GM19023 (cell line): Measurements from ENCODE around the gene TAF6.

ENCODE experiments used
- ATAC-seq: cut with Tn5 transposase; IDR thresholded peaks from one replicate; pipeline ENCODE4 v1.9.1; 2021; ENCODE audit warnings: mild to moderate bottlenecking, moderate library complexity; ENCODE audit not compliant: unreplicated experiment

TAF6 gene

DNA sequence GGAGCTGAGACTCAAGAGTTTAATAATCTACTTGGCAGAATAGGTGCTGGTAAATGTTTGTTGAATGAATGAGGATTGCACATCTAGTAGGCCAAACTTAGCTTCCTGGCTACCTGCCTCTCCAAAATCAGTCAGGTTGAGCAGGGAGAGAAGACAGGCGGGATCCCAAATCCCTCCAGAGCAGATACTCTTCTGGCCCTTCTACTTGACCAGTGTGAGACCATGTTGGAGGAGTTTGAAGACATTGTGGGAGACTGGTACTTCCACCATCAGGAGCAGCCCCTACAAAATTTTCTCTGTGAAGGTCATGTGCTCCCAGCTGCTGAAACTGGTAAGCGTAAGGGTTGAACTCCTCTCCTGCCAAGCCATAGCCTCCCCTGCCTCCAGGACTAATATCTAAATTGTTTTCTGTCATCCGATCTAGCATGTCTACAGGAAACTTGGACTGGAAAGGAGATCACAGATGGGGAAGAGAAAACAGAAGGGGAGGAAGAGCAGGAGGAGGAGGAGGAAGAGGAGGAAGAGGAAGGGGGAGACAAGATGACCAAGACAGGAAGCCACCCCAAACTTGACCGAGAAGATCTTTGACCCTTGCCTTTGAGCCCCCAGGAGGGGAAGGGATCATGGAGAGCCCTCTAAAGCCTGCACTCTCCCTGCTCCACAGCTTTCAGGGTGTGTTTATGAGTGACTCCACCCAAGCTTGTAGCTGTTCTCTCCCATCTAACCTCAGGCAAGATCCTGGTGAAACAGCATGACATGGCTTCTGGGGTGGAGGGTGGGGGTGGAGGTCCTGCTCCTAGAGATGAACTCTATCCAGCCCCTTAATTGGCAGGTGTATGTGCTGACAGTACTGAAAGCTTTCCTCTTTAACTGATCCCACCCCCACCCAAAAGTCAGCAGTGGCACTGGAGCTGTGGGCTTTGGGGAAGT, 5.4 kb upstream of the TAF6 start:
- ATAC-seq: no peak

DNA sequence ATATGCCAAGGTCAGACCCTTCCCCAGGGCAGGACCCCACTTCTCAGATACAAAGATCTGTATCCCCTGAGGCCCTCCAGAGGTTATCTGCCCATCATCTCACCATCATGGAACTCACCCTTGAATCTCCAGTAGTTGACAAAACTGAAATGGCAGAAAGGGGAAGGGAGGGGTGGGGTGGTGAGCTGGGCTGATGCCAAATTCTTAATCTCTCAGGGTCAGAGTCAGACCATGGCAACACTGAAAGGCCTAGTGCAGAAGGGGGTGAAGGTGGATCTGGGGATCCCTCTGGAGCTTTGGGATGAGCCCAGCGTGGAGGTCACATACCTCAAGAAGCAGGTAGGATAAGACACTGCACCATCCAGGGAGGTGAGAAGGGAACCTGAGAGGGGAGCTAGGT, 3.4 kb upstream of the TAF6 start:
- no peak for ATAC-seq

DNA sequence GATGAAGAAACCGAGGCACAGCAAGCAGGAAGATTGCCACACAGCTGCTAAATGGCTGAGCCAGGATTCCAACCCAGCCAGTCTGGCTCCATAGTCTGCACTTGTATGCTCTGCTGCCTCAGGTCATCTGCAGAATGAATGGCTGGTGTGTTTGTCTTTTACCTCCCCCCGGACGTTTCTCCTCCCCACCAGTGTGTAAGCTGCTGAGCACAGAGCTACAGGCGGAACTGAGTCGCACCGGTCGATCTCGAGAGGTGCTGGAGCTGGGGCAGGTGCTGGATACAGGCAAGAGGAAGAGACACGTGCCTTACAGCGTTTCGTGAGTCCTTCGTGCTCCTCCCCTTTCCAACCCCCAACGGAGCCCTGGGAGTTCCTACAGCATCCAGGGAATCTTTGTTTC, 2.9 kb upstream of the TAF6 start:
- ATAC-seq: no peak

DNA sequence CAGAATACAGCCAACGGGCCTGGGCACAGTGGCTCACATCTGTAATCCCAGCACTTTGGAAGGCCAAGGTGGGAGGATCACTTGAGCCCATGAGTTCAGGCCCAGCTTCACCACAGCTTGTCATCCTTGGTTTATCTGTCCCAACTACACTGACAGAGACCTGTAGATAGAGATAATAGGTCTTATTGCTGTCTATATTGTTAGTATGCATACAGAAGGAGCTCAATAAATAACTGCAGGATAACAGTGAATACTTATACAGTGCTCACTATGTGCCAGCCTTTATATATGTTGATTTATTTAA, 1.5 kb upstream of the TAF6 start:
- no peak for ATAC-seq

DNA sequence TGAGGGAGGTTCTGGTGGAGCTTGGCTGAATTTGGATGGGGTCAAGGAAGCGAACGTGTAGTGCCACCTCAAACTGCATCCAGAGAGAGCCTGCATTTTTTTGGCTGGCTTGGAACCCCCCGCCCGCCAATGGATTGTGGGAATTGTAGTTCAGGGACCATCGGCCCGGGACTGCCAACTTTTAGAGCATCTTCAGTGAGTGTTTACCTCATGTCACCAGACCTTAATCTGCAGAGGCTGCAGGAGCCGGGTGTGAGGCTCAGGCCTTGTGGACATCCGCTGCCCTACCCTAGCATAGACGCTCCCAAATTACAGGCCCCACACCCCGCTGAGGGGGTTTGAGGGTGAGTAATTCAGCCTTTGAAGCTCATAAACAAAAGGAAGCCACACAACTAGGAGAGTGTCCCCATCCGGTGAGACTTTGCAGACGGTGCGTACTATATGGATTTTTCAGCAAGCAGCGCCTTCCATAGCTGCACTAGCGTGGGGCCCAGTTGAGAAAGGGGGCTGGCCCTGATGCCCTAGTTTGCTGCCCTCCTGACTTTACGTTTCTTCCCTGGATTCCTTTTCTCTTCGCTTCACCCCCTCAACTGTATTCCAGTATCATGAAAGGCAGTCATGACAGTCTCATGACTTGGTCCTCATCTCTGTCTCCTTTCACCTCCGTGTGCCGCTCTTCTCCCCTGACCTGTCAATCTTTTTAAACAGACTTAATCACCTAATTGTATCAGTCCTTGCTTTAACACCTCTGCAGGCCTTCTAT, 993 bp upstream of the TAF6 start:
- peak; percentile 29 for ATAC-seq

DNA sequence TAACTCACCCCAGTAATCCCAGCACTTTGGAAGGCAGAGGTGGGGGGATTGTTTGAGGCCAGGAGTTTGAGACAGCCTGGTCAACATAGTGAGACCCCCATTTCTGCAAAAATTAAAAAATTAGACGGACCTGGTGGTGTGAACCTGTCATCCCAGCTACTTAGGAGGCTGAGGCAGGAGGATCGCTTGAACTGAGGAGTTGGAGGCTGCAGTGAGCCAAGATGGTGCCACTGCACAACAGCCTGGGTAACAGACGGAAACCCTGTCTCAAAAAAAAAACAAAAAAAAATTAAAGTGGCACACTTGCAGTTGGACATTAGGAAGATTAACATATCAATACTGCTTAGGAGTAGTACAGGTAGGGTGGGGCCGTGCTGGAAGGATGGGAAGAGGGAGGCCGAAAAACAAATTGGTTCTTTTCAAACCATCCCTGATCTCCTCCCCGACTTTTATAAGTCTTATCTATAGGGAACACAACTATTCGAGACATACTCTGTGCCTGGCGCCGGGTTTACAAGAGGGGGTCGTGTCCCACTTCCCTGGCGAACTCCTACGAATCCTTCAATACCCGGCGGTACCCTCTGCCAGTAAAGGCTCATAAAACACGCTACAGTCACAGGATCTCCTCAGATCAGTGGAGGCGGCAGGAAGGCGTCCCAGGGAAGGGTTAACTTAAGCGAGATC, 628 bp downstream of the TAF6 start:
- ATAC-seq: no peak

DNA sequence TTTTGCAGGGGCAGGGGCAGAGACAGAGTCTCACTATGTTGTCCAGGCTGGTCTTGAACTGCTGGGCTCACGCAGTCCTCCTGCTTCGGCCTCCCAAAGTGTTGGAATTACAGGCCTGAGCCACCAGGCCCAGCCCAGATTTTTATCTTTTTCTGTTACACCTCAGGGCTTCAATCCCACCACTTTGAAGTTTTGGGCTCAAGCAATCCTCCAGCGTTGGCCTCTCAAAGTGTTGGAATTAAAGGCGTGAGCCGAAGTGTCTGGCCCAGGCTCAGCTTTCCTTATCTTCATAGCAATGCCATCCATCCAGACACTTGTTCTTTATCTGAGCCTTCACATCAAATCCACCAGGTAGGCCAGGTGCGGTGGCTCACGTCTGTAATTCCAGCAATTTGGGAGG, 4.1 kb downstream of the TAF6 start:
- no peak for ATAC-seq

DNA sequence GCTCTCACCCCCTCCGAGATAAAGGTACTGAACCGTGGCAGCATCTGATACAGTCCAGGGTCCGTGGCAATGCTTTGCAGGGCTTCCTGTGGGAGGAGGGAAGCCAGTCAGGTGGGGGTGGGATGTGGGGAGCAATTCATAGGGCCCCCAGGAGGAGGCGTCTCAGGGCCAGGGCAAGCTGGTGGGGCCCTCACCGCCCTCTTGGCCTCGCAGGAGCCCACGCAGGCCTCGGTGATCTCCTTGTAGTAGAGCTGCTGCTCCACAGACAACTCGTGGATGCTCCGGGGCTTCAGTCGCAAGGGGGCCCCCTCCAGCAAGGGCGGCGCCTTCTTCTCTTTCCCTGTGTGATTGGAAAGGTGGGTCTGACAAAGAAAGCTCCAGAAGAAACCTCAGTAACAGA, 7.2 kb downstream of the TAF6 start:
- ATAC-seq: no peak

DNA sequence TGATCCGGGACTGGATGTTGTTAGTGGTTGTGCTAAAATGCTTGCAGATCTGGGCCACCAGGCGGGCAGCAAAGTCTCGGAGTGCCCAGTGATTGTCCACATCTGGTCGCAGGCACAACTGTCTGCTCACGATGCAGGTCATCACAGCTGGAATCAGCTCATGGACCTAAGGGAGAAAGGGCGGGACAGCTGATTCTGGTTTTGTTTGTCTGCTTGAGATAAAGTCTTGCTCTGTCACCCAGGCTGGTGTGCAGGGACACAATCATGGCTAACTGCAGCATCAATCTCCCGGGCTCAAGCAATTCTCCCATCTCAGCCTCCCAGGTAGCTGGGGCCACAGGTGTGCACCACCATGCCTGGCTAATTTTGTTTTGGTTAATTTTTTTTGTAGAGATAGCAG, 8.0 kb downstream of the TAF6 start:
- ATAC-seq: no peak

DNA sequence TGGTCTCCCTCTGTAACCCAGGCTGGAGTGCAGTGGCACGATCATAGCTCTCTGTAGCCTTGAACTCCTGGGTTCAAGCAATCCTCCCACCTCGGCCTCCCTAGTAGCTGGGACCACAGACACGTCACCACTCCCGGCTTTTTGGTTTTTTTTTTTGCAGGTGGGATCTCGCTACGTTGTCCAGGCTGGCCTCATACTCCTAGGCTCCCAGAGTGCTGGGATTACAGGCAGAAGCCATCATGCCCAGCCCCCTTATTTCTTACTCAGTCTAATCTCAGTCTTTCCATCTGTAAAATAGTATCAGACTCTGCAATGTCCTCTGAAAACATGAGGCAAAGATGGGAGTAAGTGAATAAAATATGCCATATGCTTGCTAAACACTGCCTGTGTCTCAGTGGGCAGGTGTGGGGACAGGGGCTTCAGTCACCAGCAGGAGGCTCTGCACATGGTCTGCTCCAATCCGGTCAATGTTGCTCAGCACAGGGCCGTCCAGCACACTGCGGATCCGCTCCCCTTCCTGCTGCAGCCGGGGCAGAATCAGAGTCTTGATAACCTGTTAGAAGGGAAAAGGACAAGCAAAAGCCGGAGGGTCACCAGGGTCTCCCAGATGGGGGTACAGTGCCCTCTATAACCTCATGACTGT, 9.5 kb downstream of the TAF6 start:
- ATAC-seq: no peak

DNA sequence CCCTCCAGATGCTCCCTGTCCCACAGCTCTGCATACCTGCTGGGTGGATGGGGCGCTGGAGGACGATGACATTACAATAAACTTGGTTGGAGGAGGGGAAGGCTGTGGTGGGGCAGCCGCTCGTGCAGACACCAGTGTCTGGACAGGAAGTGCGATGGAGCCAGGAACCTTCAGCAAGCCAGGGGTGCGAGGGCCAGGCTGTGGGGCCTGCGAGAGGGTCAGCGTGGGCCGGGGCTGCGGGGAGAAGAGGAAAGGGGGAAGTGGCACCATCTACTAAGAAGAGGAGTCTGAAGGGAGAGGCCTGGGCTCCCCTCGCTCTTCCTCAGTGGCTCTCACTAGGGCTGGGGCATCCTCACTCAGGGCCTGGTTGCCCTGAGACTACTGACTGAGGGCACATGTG, 11.3 kb downstream of the TAF6 start:
- ATAC-seq: no peak

DNA sequence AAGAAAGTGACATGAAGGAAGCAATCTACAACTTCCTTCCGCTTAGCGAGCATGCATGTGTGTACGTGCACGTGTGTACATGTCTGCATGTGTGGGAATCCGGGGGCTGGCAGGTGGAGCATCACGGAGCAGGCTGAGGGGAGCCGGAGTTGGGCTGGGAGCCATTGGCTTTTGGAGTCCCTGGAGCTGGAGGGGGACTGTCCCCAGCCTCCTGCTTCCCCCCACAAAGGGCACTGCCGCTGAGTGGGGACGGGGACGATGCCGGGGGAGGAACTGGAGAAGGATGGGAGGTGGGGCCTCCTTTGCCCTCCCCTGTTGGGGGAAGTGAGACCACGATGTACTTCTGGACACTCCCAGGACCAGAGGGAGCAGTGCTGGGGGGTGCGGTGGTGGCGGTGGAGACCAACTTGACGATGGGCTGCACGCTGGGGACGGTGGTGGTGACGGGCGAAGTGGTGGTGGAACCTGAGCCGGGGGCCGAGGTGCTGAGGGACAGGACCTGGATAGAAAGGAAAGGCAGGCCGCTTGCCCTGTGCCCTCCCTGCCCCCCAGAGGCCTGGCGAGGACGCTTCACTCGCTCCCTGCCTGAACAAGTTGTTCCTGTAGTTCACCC, 11.9 kb downstream of the TAF6 start:
- ATAC-seq: no peak

DNA sequence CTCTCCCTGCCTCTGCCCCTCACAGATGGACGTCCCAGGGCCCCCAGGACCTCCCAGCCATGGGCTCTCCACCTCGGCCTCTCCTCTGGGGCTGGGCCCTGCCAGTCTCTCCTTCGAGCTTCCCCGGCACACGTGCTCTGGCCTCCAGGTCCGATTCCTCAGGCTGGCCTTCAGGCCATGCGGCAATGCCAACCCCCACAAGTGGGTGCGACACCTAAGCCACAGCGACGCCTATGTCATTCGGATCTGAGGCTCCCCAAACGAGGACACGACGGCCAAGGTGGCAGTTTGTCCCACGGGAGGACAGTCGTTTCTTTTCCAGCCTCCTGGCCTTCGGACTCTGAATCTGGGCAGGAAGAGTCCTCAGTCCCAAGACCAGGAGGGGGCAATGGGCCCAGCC, 12.5 kb downstream of the TAF6 start:
- no peak for ATAC-seq

DNA sequence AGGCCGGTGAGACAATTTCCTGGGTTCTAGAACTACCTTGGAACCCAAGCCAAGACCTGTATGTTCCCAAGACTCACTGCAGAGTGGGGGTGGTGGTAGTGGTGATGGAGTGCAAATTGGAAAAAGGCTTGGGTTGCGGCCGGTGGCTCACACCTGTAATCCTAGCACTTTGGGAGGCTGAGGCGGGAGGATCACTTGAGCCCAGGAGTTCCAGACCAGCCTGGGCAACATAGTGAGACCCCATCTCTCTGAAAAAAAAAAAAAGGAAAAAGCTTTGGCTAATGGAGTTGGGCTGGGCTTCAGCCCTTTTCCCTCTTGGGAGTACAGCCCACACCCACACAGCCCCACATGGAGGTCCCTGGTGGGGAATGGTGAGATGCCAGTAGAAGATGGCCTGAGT, 13.6 kb downstream of the TAF6 start:
- ATAC-seq: no peak

DNA sequence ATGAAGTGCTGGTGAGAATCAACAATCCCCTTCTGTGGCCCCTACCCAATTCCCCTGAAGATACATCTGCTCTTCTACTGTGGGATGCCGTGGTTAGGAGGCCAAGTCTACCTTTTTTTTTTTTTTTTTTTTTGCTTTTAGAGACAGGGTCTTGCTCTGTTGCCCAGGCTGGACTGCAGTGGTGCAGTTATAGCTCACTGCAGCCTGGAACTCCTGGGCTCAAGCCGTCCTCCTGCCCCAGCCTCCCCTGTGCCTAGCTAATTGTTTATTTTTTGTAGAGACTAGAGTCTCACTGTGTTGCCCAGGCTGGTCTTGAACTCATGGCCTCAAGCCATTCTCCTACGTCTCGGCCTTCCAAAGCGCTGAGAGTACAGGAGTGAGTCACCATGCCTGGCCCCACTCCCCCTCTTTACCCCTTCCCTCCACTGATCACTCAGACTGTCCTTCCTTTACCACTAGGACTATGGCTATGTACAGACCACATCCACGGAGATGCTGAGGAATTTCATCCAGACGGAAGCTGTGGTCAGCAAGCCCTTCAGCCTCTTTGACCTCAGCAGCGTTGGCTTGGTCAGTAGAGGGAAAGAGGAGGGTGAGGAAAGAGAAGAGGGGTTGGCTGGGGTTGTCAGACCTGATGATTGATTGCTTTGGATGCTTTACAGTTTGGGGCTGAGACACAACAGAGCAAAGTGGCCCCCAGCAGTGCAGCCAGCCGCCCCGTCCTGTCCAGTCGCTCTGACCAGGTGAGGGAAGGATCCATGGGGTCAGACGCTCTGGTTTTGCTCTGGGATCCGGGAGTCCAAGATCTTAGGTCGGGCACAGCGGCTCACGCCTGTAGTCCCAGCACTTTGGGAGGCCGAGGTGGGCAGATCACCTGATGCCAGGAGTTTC, 16.0 kb downstream of the TAF6 start:
- no peak for ATAC-seq

DNA sequence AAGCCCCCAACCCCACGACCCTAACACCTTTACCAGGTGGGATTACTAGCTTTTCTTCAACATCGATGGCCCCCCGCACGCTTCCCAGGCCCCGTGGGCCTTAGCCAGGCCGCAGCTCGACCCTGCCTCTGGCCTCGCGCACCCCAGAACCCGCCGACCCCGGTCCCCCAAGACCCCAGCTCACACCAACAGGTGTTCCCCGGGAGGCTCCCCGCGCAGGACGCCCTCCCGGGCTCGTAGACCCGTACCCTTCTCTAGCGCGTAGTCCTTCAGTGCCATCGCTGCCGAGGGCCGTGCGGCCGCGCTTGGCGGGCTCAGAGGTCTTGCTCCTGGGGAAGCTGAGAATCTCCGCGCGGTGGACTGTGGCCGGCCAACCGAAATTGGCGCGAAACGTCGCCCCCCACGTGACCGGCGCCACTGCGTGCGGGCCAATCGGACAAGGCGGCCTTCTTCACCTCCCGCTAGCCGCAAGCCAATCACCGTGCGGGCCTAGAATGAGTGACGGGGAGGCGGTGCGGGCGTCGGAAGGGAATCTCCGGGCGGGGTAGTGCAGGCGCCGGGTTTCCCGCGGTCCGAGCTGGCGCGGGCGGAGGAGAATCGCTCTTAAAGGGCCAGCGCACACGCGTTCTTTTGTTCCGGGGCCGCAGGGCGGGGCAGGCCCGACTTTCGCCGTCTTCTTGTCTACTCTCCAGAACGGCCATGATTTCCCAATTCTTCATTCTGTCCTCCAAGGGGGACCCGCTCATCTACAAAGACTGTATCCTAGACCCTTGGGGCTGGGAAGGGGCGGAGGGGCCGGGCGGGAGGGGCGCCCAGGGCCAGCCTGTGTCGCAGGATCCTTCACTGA, 17.9 kb downstream of the TAF6 start, which contains the start of the genes AP4M1 and MCM7:
AP4M1 (plus strand) TSS at position 628 of the 847 bp plus-strand sequence; CDS start at position 700, 72 bp downstream.
MCM7 (minus strand) TSS at position 382 of the 847 bp plus-strand sequence; CDS start at position 279, 103 bp downstream.
- ATAC-seq: peak; percentile 84

DNA sequence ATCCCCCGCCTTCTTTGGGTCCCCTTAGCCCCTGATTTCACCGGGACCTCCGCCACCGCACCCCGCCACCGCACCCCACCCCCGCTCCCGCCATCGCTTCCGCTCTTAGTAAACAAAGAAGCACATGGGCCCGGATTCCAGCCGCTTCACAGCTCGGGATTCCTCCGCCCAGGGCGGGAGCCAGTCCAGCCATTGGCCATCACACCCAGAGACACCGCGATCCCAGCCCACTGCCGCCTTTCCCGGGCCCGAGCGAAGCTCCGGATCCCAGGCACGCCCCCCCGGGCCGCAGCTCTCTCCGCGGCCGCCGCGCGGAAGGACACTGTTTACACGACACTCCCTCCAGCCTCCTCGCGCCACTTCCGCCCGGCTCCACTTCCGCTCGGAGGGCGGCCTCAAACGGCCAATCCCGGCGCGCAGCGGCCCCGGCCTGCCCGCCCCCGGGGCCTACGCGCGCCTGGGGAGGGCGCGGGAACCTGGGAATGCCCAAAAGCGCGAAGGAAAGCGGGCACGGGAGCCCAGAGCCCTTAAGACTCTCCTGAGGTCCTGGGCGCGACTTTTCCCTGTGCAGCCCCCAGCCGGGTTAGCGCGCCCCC, 18.6 kb downstream of the TAF6 start:
- peak; percentile 68 for ATAC-seq

DNA sequence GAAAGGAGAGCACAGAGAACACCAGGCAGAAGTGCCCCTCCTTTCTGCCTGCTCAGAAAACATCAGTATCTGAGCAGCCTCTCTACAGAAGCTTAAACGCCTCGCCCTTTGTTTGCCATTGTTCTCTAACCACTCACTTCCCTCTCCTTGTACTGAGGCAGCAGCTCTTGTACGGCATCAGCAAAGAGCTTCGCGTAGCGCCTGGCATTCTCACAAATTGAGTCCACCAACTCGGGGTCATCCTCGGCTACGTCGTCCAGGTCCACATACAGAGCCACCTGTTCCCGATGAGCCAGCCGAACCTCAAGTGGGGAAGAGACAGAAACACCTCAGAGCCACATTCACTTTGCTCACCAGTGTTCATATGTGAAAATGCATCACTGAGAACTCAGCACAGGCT, 19.7 kb downstream of the TAF6 start:
- no peak for ATAC-seq
